Skin of body (tissue), 1 donor: Measurements from ENCODE around the gene OR6B2. TPM values are rescaled to one million over a fixed set of nuclear protein-coding genes. Genes with fewer than 3 reads are reported as not detected.

ENCODE experiments used
- total RNA-seq: library from RNA; depleted of rRNA; stranded (reverse); fragments of >200 nt; gene quantifications from one replicate; pipeline ENCODE4 v1.2.3, GENCODE V29; 2014

The OR6B2 gene
- total RNA-seq, 1 donor from 2014 or later, result not detected

Other genes starting within 250 kb of the OR6B2 start
- gene NDUFA10, start 5.1 kb downstream of the OR6B2 start, total RNA-seq, result 104 TPM
- gene OR6B3, start 23.1 kb upstream of the OR6B2 start, total RNA-seq, result not detected
- gene COPS9, start 105.9 kb upstream of the OR6B2 start, total RNA-seq, result 88.1 TPM
- gene OTOS, start 110.2 kb upstream of the OR6B2 start, total RNA-seq, result not detected